Measurements from ENCODE around the gene HDAC1.
"Not testable (repeated sequence)": the region's sequence is repeated elsewhere in the genome, so short reads cannot be mapped to it uniquely, and the experiment has no call there.

Gene HDAC1

GRCh38 chr1:32291145-32291707 is 657 bp upstream of the HDAC1 start:
- no peaks in the 10 kb centered on the region for H3K9me3 ChIP-seq
- no peaks in the 10 kb centered on the region for H3K27me3 ChIP-seq (ENCODE audit: low read depth)
- no peaks in the 10 kb centered on the region; the same call in 1 of the 2 replicates for H3K36me3 ChIP-seq (replicated peaks)
- peak in 1 of 2 experiments; percentile 21 for DNase-seq (ENCODE audit: low spot score in 2 of 2)
- in situ Hi-C loops (cut with MboI; ENCODE audit: low sequenced_read_pairs), result no loop called here
- peak overlapping the region; percentile 98 for H3K4me3 ChIP-seq
- H3K4me1 ChIP-seq, result peaks cover 5% of the 10 kb centered on the region

GRCh38 chr1:32298211-32298610 is 6.3 kb downstream of the HDAC1 start:
- H3K4me1 ChIP-seq; H3K9me3 ChIP-seq; in situ Hi-C loops (cut with MboI; ENCODE audit: low sequenced_read_pairs); H3K4me3 ChIP-seq; DNase-seq (ENCODE audit: low spot score in 2 of 2); H3K27me3 ChIP-seq (ENCODE audit: low read depth): not testable (repeated sequence)
- H3K36me3 ChIP-seq (replicated peaks), result peaks cover 23% of the 10 kb centered on the region

DNA sequence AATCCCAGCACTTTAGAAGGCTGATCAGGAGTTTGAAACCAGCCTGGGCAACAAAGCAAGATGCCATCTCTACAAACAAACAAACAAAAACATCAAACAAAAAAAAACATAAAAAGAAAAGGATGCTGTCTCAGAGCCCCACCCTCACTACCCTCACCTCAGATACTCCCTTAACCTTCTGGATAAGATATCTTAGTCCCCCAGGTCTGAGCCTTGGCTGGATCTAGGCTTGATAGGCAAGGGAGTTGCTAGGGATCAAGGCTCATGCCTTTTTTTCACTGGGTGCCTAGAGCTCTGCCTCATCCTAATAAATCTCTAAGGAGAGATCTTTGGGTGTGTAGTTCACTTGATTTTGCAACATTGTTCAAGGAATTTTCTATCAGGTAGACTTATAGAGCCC is 7.4 kb downstream of the HDAC1 start:
- H3K27me3 ChIP-seq (ENCODE audit: low read depth), result no peaks in the 10 kb centered on the region
- DNase-seq (ENCODE audit: low spot score in 2 of 2), result no peak
- no peaks in the 10 kb centered on the region; the same call in 1 of the 2 replicates for H3K4me1 ChIP-seq
- peaks cover 35% of the 10 kb centered on the region for H3K36me3 ChIP-seq (replicated peaks)
- no peak overlapping the region for H3K4me3 ChIP-seq
- in situ Hi-C loops (cut with MboI; ENCODE audit: low sequenced_read_pairs), result no loop called here
- no peaks in the 10 kb centered on the region for H3K9me3 ChIP-seq

GRCh38 chr1:32303358-32303757 is 11.5 kb downstream of the HDAC1 start:
- in situ Hi-C loops (cut with MboI; ENCODE audit: low sequenced_read_pairs), result no loop called here
- peaks cover 58% of the 10 kb centered on the region for H3K36me3 ChIP-seq (replicated peaks)
- no peaks in the 10 kb centered on the region for H3K27me3 ChIP-seq (ENCODE audit: low read depth)
- DNase-seq (ENCODE audit: low spot score in 2 of 2), result no peak
- H3K4me3 ChIP-seq, result no peak overlapping the region
- no peaks in the 10 kb centered on the region for H3K9me3 ChIP-seq
- H3K4me1 ChIP-seq, result no peaks in the 10 kb centered on the region

- no peaks in the 10 kb centered on the region for H3K27me3 ChIP-seq (ENCODE audit: low read depth)
- H3K4me1 ChIP-seq, result no peaks in the 10 kb centered on the region
- in situ Hi-C loops (cut with MboI; ENCODE audit: low sequenced_read_pairs), result no loop called here
- no peak for DNase-seq (ENCODE audit: low spot score in 2 of 2)
- peaks cover 51% of the 10 kb centered on the region for H3K36me3 ChIP-seq (replicated peaks)
- H3K4me3 ChIP-seq, result no peak overlapping the region
- H3K9me3 ChIP-seq, result no peaks in the 10 kb centered on the region
These were observed 12.2 kb downstream of the HDAC1 start for GRCh38 chr1:32303997-32304622.

DNA sequence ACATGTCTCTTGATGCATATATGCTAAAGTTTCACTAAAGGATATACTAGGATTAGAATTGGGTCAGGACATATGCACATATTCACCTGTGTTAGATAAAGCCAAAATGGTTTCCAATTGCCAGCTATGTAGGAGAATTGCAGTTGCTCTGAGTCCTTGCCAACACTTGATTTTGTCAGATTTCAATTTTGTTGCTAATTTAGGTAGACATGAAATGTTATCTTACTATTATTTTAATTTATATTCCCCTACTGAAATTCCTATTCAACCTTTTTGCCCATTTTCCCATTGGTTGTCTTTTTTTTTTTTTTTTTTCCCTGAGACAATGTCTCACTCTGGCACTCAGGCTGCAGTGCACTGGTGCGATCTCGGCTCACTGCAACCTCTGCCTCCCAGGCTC is 13.4 kb downstream of the HDAC1 start:
- Histone ChIP-seq H3K9me3 (no peaks in the 10 kb centered on the region), H3K27me3 (ENCODE audit: low read depth) (no peaks in the 10 kb centered on the region), H3K4me3 (no peak overlapping the region), H3K36me3 (replicated peaks) (peaks cover 51% of the 10 kb centered on the region), H3K4me1 (no peaks in the 10 kb centered on the region)
- DNase-seq (ENCODE audit: low spot score in 2 of 2), result no peak
- in situ Hi-C loops (cut with MboI; ENCODE audit: low sequenced_read_pairs), result no loop called here

- Histone ChIP-seq H3K4me3 (no peak overlapping the region), H3K27me3 (ENCODE audit: low read depth) (no peaks in the 10 kb centered on the region), H3K4me1 (no peaks in the 10 kb centered on the region; the same call in 1 of the 2 replicates), H3K36me3 (replicated peaks) (peaks cover 47% of the 10 kb centered on the region), H3K9me3 (no peaks in the 10 kb centered on the region)
- in situ Hi-C loops (cut with MboI; ENCODE audit: low sequenced_read_pairs), result no loop called here
- no peak for DNase-seq (ENCODE audit: low spot score in 2 of 2)
These were observed 15.4 kb downstream of the HDAC1 start for GRCh38 chr1:32307324-32307723.

DNA sequence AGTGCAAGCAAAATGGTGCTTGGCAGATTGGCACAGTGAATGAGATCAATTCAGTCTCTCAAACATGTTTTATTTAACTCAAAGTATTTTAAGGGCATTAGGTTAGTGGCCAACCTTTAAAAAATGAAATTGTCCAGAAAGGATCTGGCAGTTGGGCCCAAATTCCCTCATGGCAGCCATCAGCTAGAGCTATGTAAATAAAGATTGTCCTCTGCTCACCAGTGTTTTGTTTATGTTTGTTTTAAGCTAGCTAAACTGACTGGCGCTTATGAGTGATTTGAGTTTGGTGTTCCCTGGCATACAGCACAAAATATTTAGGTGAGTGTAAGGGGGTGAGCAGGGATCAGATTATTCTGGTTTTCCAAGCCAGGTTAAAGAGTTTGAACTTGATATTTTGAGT is 18.1 kb downstream of the HDAC1 start:
- in situ Hi-C loops (cut with MboI; ENCODE audit: low sequenced_read_pairs), result no loop called here
- H3K27me3 ChIP-seq (ENCODE audit: low read depth), result no peaks in the 10 kb centered on the region
- DNase-seq (ENCODE audit: low spot score in 2 of 2), result no peak
- H3K4me1 ChIP-seq, result no peaks in the 10 kb centered on the region; the same call in 1 of the 2 replicates
- peaks cover 28% of the 10 kb centered on the region for H3K36me3 ChIP-seq (replicated peaks)
- no peaks in the 10 kb centered on the region for H3K9me3 ChIP-seq
- H3K4me3 ChIP-seq, result no peak overlapping the region

- no peaks in the 10 kb centered on the region; the same call in 1 of the 2 replicates for H3K4me1 ChIP-seq
- in situ Hi-C loops (cut with MboI; ENCODE audit: low sequenced_read_pairs), result no loop called here
- DNase-seq (ENCODE audit: low spot score in 2 of 2), result no peak
- H3K4me3 ChIP-seq, result no peak overlapping the region
- H3K27me3 ChIP-seq (ENCODE audit: low read depth), result no peaks in the 10 kb centered on the region
- H3K36me3 ChIP-seq (replicated peaks), result peaks cover 16% of the 10 kb centered on the region
- no peaks in the 10 kb centered on the region for H3K9me3 ChIP-seq
These were observed 20.0 kb downstream of the HDAC1 start for GRCh38 chr1:32311709-32312393.

- no peaks in the 10 kb centered on the region for H3K9me3 ChIP-seq
- H3K4me3 ChIP-seq, result no peak overlapping the region
- H3K4me1 ChIP-seq, result no peaks in the 10 kb centered on the region
- no peaks in the 10 kb centered on the region for H3K27me3 ChIP-seq (ENCODE audit: low read depth)
- in situ Hi-C loops (cut with MboI; ENCODE audit: low sequenced_read_pairs), result no loop called here
- H3K36me3 ChIP-seq (replicated peaks), result peaks cover 40% of the 10 kb centered on the region
- DNase-seq (ENCODE audit: low spot score in 2 of 2), result no peak
These were observed 25.0 kb downstream of the HDAC1 start for GRCh38 chr1:32316903-32317277.

- H3K27me3 ChIP-seq (ENCODE audit: low read depth), result no peaks in the 10 kb centered on the region
- no peak for DNase-seq (ENCODE audit: low spot score in 2 of 2)
- no peaks in the 10 kb centered on the region for H3K9me3 ChIP-seq
- H3K4me1 ChIP-seq, result no peaks in the 10 kb centered on the region
- no peak overlapping the region for H3K4me3 ChIP-seq
- peaks cover 49% of the 10 kb centered on the region for H3K36me3 ChIP-seq (replicated peaks)
- in situ Hi-C loops (cut with MboI; ENCODE audit: low sequenced_read_pairs), result no loop called here
These were observed 26.4 kb downstream of the HDAC1 start for GRCh38 chr1:32318127-32318869.

DNA sequence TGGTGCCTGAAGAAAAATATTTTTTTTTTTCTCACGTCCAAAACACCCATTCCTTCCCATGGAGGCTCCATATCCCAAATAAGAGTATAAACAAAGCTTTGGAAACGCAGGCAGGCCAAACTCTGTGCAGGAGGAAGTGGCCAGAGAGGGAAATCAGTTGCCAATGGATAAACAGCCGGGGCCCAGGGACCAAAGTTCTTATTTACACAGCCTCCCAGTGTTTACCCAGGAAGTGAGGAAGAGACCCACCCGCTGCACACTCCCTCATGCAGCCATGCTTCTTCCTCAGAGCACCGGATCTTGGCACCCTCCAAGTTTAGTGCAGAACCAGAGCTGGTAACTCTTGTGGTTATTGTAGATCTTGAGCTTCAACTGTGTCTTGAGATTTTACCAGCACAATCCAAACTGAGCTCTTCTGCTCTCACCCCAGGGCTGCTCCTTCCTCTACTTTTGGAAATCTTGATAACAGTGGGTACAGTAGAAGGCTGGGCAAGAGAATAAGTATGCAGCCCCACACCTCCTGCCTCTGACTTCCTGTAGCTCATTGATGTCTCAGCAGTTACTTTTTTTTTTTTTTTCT is 29.9 kb downstream of the HDAC1 start:
- in situ Hi-C loops (cut with MboI; ENCODE audit: low sequenced_read_pairs), result no loop called here
- Histone ChIP-seq H3K36me3 (replicated peaks) (peaks cover 67% of the 10 kb centered on the region), H3K4me3 (no peak overlapping the region), H3K27me3 (ENCODE audit: low read depth) (no peaks in the 10 kb centered on the region), H3K9me3 (no peaks in the 10 kb centered on the region), H3K4me1 (no peaks in the 10 kb centered on the region)
- DNase-seq (ENCODE audit: low spot score in 2 of 2), result no peak

DNA sequence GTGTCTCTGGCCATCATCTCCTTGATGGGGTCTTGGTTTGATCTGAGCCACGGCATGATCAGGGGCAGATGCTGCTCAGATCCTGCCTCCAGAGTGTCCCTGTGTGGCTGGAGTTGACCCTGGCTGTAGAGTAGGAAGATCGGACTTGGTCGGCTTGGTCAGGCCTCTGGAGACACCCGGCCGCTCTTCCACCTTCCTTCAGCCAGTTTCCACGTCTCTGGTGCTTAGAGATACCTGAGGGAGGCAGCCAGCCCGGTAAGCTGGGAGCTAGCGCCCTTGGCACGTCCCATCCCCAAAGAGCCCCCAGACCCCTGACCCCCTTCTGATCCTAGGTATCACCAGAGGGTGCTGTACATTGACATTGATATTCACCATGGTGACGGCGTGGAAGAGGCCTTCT is 35.3 kb downstream of the HDAC1 start:
- Histone ChIP-seq H3K4me1 (no peaks in the 10 kb centered on the region), H3K9me3 (no peaks in the 10 kb centered on the region)

More for the DNA sequence above, 35.3 kb downstream of the HDAC1 start:
- Histone ChIP-seq H3K4me3 (no peak overlapping the region), H3K36me3 (replicated peaks) (peaks cover 86% of the 10 kb centered on the region), H3K27me3 (ENCODE audit: low read depth) (no peaks in the 10 kb centered on the region)
- in situ Hi-C loops (cut with MboI; ENCODE audit: low sequenced_read_pairs), result no loop called here
- no peak for DNase-seq (ENCODE audit: low spot score in 2 of 2)

Measured in HAP-1 (cell line).